NCI-H146 treated with DMSO at 0.1 percent for 48 hours (cell line): Measurements from ENCODE around the gene ADAMTS1.

Experiments
- DNase-seq: peaks from one replicate; lab custom pipeline; 2025; ENCODE audit not compliant: unreplicated experiment; lab: John Stamatoyannopoulos, UW

The ADAMTS1 gene

DNA sequence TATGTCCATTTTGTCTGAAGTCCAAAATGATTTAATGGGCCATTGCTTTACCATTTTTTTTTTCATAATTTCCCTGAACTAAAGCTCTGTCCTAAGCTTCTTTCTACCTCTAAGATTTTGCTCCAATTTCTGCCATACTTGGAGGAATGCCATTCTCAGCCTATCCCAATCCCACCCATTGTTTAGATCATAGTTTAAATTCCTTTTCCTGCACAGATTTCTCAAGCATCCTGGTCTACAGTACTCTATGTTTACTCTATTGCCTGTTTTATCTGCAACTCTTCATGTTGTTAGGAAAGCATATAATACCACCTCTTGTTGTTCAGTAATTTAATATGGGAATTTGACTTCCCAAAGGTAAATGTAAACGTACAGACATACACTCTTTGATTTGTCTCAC lies 30.8 kb downstream of the ADAMTS1 start:
- no peak for DNase-seq

DNA sequence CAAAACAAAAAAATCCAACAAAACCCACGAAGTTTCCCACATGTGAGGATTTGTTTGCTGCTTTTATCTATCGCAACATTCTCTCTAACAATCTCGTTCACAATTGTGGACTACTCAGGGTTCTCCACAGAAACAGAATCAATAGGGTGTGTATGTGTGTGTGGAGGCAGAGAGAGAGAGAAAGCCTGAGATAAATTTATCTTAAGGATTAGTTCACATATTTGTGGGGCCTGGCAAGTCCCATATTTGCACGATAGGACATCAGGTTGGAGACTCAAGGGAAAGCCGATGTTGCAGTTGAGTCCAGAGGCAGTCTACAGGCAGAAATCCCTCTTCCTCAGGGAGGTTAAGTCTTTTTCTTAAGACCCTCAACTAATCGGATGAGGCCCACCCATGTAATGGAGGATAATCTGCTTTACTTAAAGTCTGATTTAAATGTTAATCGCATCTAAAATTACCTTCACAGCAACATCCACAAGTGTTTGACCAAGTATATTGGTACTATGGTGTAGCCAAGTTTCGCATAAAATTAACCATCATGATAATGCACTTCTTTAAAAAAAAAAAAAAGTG lies 31.7 kb downstream of the ADAMTS1 start:
- no peak for DNase-seq

DNA sequence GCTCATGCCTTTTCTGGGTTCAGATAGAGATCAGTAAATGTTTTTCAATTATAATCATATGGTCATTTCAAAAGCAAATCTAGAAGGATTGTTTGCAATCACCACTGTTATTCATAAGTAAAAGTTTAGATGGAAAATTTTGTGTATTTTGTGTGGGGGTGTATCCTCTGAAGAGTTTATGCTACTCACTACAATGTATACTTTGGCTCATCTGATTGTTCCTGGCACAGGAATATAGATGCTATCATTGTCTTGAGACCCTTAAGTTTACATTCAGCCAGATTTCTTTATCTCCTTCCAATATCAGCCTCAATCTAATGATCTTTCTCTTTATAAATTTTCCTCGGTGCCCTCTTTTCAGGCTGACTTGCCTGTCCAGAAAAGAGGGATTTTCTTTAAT lies 33.0 kb downstream of the ADAMTS1 start:
- DNase-seq, result no peak

DNA sequence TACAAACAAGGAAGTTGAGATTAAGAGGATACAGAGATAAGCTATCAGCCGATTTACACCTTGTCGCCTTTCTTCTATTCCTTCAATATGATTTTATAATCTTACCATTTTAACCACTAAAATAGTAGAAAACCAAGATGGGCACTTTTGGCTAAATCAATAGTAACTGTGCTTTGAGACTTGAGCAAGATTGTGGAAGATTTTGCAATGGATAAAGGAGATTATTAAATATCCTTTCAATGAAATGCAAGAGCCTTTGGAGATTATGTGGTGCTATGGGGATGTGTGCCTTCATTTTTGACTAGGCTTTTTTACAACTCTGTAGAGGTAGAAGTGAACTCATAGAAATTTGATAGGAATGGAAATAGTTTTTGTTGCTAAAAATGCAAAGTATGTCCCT lies 33.7 kb downstream of the ADAMTS1 start:
- DNase-seq, result no peak

DNA sequence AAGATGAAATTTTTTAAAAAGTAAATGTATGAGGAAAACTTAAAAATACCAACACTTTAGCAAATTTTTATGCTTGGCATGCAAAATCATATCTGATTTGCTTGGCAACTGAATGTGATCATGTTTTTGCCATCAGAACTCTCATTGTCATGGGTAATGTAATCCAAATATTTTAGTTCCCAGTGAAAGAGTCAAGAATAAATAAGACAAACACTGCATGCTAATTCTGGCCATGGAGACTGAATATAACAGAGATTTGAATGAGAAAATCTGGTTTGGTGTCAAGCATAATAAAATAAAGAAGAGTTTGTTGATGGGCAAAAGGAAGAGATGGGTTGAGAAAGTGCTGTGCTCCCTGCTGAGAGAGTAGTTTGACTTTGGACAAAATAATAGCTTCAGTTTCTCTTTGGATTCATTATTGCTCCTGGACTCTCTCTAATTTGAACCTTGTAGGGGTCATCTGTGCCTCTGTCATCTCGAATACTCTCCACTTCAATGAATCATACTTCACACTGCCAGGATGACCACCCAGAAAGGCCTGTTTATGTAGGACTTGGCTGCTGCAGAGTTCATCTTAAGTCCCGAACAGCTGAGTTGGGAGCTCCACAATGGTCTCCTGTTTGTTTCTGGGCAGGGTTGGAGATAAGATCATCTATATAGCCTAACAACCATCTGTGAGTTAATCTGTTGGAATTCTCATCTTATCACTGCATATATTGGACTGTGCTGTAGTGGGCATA lies 34.4 kb downstream of the ADAMTS1 start:
- DNase-seq, result no peak

DNA sequence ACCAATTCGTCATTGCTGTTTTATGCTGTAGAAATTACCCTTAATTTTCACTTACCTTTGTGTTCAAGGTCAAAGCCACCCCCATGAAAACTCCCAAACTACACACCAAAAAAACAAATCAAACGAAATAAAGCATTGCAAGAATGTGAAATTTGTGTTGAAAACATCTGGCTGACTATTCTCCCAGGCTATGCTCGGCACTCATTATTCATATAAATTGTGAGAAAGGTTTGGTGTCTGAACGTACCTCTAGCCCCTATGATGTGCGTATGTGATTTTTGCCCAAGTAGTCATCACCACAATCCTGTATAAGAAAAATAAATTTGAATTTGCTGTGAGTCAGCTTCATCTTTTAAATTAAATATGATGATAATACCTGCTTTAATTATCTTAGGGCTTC lies 34.9 kb downstream of the ADAMTS1 start:
- DNase-seq, result no peak

DNA sequence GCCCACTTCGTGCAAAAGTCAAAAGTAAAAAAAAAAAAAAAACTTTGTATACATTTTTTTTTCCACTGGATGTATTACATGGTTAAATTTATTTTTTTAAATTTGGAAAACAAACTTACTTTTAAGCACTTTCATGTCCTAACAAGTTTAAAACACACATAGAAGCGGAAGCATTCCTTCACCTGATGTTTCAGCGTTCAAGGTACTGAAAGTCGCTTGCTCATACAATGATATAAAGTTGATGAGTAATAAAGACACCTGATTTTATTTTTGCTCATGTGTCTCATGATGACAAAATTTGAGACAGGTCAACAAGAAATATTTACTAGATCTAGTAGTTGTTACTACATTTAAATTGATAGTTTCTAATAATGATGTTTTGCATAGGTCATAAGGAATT lies 35.5 kb downstream of the ADAMTS1 start:
- DNase-seq, result no peak

DNA sequence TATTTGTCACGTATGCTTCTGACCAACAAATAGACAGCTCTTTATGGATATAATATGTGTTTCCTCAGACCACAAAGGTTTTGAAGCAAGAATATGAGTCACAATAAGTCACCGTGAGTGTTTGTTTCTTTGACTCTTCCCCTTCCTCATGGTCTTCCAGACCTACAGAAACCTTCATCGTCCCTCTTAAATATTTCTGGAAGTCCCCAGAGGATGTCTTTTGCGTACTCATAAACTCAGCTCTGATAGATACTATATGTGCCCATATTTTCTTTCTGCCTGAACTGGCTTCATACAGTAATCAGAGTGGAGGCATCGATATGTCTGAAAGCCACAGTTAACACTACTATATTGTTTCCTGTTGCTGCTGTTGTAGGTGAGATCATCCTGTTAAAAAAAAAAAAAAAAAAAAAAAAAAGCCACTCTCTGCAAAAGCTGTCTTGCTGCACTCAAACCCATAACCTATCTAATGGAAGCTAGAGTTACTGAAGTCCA lies 38.4 kb downstream of the ADAMTS1 start:
- no peak for DNase-seq

DNA sequence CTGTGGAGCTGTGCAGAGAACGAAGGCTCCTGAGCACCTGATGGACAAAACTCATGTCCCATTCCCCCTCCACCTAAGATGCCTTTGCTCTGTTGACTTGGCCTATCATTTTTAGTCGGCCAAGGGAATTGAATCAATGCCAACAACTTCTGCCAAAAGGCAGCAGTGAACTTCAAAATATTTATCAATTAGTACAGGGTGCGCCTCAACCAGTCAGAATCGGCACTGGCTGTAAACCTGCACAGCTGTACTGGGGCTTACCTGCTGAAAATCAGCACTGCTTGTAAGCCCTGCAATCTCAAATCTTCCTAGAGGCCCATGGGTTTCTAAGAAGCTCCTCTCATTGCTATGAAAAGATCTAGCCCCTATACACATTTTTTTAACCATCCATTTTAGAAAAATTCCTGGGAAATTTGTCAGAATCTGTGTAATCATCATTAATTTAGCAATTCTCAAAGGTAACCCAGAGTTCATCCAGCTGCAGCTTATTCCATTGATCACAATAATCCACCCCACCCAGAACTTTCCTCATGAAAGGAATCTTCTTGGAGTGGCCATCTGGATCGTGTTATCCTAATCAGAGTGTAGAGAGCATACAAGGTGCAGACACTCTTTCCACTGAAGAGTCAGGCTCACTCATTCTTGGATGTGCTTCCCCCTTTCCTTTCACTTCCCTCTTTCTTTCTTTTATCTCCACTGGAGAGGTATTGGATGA lies 40.2 kb downstream of the ADAMTS1 start:
- no peak for DNase-seq

DNA sequence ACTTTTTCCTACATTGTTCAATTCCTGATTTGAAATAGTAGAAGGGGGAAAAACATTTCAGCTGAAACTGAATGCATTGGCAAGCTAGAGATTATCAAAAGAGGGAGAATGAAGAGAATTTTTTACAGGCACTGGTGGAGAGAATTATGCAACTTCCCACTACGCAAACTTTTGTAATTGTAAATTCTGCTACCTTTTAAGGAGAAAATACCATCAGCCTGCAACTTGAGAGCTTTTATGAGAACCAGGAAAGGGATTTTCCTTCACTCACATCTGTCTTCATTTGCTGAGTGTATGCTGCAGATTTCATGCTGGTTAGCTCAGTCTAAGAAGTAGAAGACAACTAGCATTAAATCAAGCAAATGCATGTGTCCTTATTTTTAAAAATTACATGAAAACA lies 43.7 kb downstream of the ADAMTS1 start:
- DNase-seq, result no peak

DNA sequence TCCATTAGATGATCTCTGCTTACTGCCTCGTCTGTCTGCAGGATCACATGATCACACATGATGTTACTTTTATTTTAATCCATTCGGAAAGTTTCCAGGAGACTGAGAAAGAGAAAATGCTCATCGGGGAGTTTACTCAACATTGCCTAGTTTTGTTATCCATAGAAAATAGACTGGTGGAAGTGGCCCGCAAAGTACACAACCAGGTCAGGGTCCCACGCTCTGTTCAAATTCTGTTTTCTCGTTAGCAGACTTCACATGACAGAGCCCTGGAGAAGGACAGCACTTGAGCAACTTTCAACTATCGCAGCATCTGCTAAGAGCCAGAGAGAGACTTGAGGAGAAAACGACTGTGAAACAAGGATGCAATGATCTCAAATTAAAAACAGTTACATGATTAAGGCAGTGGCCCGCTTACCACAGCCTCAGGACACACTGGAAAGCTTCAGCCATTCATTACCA lies 44.2 kb downstream of the ADAMTS1 start:
- DNase-seq, result no peak

DNA sequence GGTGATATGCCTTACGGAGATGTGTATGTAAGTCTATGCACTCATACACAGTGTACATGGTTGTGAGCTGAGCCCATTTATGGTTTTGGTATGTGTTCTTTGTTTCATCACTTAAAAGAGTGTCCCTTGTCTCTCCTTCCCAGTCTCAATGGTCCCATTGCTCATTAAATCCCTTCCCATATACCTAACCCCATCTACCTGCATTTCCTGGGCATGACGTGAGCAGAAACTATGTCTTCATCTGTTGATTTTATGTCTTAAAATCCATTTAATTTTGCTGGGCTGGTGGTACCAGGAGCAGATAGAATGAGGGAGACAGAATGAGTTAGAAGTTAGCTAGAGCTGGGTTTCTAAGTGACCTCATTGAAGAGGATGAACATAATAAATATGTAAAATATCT lies 44.8 kb downstream of the ADAMTS1 start:
- DNase-seq, result no peak

DNA sequence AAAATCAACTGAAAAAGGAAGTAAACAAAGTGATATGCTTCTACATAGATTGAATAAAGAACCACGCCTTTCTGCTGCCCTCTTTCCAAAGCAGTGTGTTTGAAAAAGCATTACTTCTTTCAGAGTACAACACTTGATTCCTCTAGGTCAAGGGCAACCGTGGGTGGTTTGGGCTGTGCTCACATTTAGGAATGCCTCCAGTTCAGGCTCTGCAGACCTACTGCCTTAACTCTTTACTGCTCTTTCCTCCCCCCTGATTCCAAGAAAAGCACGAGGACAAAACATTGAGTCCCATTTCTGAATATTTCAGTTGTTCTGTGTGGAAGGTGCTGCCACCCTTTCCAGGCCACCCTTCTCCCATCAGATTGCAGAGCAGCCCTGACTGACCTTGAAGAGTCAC lies 45.2 kb downstream of the ADAMTS1 start:
- DNase-seq, result no peak

DNA sequence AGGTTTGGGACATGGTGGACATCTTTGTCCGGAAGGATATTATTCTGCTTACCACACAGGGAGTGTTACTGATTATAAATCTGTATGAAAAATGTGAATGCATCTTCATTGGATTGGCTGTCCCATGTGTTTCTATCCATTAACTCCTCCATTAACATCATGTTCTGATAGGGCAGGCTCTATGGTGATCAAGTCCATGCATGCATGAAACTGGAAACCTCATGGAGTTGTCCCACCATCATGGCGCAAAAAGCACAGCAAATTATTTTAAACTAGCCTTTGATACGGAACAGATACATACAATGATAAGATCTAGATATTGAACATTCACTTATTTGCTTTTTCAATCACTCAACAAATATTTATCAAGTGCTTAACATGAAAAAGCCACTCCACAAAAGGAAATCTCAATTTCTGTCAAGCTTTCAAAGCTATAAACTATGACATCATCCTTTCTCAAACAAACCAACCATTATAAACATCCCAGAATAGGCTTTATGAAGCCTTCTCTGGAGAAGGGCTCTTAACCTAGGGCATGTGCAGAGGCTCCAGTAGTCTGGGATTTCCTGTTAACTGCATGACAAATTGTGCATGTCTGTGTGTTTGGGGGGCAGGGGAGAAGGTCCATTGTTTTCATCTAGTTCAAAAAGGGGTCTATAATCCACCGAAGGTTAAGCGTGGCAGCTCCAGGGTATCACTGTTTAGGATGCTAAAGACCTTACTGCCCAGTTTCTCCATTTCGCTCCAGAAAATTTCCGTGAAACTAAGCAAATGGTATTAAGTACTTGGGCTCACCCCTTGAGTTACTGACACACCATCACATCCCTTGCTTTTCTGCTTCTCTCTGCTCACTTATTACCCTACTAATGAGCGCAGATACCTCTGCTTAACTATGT lies 46.1 kb downstream of the ADAMTS1 start:
- no peak for DNase-seq

DNA sequence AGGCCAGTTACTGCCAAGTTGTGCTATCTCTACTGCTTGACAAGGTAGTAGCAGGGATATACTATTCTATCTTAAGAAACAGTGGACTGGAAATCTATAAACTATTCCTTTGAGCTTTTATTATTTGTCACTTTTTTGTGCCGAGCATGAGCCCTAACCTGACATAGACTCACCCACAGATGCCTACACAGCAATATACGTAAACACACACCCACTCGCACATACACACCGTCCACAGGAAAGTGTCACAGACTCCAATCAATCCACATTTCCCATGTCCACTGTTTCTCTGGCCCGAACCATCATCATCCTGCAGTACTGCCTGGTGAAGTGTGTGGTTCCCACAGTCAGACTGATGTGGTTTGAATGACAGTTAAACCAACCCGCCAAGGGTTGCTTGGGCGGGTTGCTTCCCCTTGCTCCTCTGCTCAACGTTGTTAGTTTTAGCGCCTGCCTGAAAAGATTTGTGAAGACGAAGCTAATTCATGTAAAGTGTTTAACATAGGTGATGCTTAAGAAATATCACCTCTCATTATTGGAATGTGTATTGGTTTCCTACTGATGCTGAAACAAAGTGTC lies 47.2 kb downstream of the ADAMTS1 start:
- no peak for DNase-seq

DNA sequence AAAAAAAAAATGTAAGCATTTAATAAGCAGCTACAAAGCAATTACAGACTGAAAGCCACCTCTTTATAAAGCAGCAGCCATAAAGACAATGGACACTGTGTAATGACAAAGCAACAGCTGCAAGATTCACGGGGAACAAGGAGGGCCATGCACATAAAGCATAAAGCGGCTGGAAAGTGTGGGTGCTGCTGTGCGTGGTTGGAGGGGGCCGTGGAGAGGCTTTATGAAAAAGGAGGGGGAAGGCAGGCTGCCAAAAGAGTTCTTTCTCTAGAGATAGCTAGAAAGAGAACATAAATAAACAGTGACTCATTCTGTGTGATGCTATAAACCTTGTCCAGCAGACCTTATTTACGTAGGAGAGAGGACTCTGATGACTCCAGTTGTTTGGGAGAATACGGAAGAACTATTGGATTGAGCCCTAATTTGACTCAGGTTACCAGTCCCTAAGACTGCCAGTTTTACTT lies 49.3 kb downstream of the ADAMTS1 start:
- no peak for DNase-seq

DNA sequence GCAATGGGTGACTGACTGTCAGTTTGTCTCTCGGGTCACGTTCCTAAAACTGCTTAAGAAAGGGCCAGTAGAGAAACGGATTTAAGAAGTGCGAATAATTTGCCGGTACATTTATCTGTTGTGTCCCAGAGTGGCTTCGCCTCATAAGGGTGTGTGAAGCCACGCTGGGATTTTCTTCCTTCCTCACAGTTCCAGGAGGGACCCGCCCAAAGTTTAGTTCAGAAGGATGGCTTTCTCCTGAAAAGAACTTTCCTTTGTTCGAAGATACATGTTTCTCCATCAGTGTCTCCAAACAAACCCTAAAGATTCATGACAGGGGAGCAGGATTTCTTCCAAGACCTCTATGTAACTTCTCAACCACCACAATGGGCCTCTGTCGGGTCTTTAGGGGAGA lies 49.8 kb downstream of the ADAMTS1 start:
- no peak for DNase-seq

DNA sequence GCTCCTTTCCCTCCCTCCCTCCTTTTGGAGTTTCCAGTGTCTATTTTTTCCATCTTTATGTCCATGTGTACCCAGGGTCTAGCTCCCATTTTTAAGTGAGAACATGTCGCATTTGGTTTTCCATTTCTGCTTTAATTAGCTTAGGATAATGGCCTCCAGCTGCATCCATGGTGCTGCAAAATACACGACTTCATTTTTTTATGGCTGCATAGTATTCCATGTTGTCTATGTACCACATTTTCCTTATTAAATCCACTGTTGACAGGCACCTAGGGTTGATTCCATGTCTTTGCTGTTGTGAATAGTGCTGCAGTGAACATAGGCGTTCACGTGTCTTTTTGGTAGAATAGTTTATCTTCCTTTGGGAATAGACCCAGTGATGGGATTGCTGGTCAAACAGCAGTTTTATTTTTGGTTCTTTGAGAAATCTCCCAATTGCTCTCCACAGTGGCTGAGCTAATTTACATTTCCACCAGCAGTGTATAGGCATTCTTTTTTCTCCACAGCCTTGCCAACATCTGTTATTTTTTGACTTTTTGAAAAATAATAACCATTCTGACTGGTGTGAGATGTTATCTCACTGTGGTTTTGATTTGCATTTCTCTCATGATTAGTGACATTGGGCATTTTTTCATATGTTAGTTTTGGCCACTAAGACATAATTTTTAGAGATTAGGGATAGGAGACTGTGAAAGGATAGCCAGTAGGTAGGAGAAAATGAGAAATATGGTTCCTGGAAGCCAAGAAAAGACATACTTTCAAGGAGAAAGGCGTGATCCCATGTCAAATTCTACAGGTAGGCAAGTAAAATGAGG lies 50.4 kb downstream of the ADAMTS1 start:
- DNase-seq, result no peak

DNA sequence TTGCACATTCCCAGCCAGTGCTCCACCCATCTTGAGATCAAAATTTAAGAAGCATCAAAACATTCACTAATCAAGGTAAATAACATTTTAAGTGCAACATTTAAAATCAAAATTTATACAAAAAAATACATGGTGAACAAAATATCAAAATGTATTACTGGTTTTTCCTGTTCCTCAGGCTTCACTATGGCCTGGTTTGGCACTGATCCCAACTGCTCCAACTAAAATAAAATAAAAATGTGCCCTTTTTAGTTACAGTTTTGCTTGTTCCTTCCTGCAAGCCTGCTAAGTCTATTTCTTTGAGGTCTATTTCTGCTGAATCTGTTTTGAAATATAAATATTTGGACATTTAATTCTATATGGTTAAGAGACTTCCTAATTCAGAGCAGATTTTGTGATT lies 54.9 kb downstream of the ADAMTS1 start:
- DNase-seq, result no peak

DNA sequence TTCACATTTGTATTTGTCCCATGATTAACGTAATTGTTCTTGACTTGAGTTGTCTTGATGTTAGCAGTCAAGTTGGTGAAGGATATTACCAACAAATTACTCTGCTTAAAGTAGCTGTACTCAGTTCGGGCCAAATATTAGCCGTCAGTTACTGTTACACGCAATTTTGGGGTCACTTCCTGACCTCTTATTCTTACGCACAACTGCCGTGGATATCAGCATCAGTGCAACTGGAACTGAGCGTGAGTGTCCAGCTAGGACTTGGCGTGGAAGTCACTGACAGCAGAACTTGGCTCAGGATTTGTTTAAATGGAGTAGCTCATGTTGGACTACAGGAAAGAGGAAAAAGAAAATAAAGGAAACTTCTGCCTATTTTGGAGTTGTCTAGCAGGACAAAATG lies 56.4 kb downstream of the ADAMTS1 start:
- DNase-seq, result no peak
